Stomach (tissue), 9 donors: ENCODE measurements around the gene NEAT1. TPM values are rescaled to one million over a fixed set of nuclear protein-coding genes. Genes with fewer than 3 reads are reported as not detected.

Experiments
- DNase-seq, 2 donors: peaks; one replicate each; pipeline versions ENCODE4 v3.0.0 to v3.0.0-alpha.2; 2013 to 2019
- H3K27ac ChIP-seq, 5 donors: fragments of 200-600 bp in 4 of 5; sonication (generic) in 4 of 5; one replicate each; pipeline ENCODE4 v1.5.1; 2013 to 2019; ENCODE audit warnings: mild to moderate bottlenecking in 1 of 5, moderate library complexity in 1 of 5
- H3K27me3 ChIP-seq, 3 donors: fragments of 200-600 bp; sonication (generic); one replicate each; pipeline ENCODE4 v1.5.1; 2017 to 2019; ENCODE audit warnings: mixed run types in 1 of 3
- H3K36me3 ChIP-seq, 4 donors: fragments of 200-600 bp; sonication (generic); 1 replicate in 3 of 4; 2 replicates in 1 of 4; pipeline ENCODE4 v1.5.1; 2016 to 2019
- H3K4me1 ChIP-seq, 4 donors: fragments of 200-600 bp; sonication (generic); one replicate each; pipeline ENCODE4 v1.5.1; 2016 to 2019
- H3K4me3 ChIP-seq, 4 donors: fragments of 200-600 bp; sonication (generic) in 3 of 4; one replicate each; pipeline ENCODE4 v1.5.1; 2016 to 2019; ENCODE audit warnings: mild to moderate bottlenecking in 1 of 4
- H3K9me3 ChIP-seq, 4 donors: fragments of 200-600 bp; sonication (generic); one replicate each; pipeline ENCODE4 v1.5.1; 2016 to 2019
- EP300 ChIP-seq: sonication (generic); formaldehyde crosslinking; IDR thresholded peaks from one replicate; pipeline ENCODE4 v1.6.1; 2017; ENCODE audit warnings: antibody characterized with exemption
- POLR2A ChIP-seq, 4 donors: fragments of 450-650 bp; IDR thresholded peaks; one replicate each; pipeline ENCODE4 v1.6.1; 2016; ENCODE audit warnings: antibody characterized with exemption in 4 of 4, control low read depth in 2 of 4, mild to moderate bottlenecking in 1 of 4, moderate library complexity in 1 of 4
- POLR2AphosphoS5 ChIP-seq, 3 donors: sonication (generic); formaldehyde crosslinking; IDR thresholded peaks; one replicate each; pipeline ENCODE4 v1.6.1; 2016; ENCODE audit warnings: antibody characterized with exemption in 3 of 3
- WGBS, 5 donors: extraction: QIAGEN DNeasy Blood & Tissue Kit in 3 of 5; methylation state at CpG; one replicate each; pipeline versions ENCODE4 v1.1.5 to v1.1.7; 2013 to 2018; 5-methylcytosine and 5-hydroxymethylcytosine counted together
- intact Hi-C: fragments of 100-400 bp; cut with DNase I; formaldehyde crosslinking; loops from one replicate; pipeline ENCODE4 v1.15.1; 2023; ENCODE audit warnings: low total_unique reads
- polyA plus RNA-seq, 3 donors: library from polyadenylated mRNA; stranded (reverse); fragments of 200-250 nt; gene quantifications; one replicate each; pipeline ENCODE4 v1.2.3, GENCODE V29; 2013
- total RNA-seq, 5 donors: library from RNA; depleted of rRNA; stranded (reverse); fragments of >200 nt; gene quantifications; one replicate each; pipeline versions ENCODE4 v1.1.0 to v1.2.3, GENCODE V29; 2014 to 2016
- TF ChIP-seq, protein P1 (sequence below), 7 experiments: fragments of 450-650 bp in 4 of 7; fragments of 200-600 bp in 3 of 7; sonication (generic) in 3 of 7; IDR thresholded peaks; one replicate each; pipeline ENCODE4 v1.5.1; 2016 to 2019; ENCODE audit warnings: antibody characterized with exemption in 7 of 7, control low read depth in 2 of 7, mild to moderate bottlenecking in 1 of 7
- donor health status: healthy with polysubstance abuse.
- donor health status: Bipolar disorder and iron deficiency.
- donor health status: healthy.

Gene NEAT1
- total and polyA plus RNA-seq, 8 donors = 131 to 2,124 (median 707) TPM

DNA sequence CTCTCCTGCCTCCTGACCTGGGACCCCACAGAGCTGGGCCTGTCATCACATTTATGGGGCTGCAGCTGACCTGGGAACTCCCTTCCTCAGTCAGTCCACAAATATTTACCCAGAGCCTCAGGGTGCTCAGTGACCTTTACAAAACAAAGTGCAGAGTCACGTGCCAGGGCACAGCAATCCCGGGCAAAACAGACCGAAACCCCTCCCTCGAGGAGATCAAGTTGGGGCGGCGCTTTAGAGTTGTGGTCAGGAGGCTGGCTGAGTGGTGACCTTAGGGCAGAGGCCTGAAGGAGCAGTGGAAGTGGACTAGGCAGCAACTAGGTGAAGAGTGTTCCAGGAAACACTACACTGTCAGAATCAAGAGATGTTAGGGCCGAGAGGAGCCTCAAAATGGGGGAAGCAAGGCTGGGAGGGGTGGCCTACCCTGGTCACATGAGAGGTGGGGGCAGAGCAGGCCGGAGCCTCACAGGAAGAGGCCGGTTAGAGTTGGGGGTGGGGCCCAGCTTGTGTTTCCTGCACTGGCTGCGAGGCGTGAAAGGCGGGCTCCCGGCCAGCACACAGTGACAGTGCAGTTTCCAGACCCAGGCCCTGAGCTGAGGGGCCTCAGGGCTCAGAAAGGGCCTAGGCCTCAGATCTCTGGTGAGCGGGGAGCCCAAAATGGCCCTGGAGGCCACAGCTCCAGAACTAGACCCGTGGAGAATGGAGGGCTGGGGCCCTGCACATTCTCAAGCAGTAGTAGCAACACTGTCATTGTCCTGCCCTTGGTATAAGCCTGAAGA, 3.7 kb upstream of the NEAT1 start:
- WGBS, 5 donors = 0 to 1% (median 1%) methylated on average over 14 to 15 of the region's 15 CpGs
- Histone ChIP-seq H3K27me3 (no peaks in the 10 kb centered on the region), H3K36me3 (peaks cover under 1 to 11% (median 3%) of the 10 kb centered on the region in 4 donors), H3K4me1 (peaks cover 43 to 65% (median 58%) of the 10 kb centered on the region in 4 donors), H3K27ac (peak overlapping the region; percentile 98 to 100 (median 99)), H3K4me3 (peak overlapping the region; percentile 30 to 92 (median 86)), H3K9me3 (no peaks in the 10 kb centered on the region)
- intact Hi-C loops = no loop called here
- TF ChIP-seq EP300 = peak; percentile 41
- TF ChIP-seq POLR2AphosphoS5 (IDR thresholded peaks at IDR 0.05) = peak; percentile 88 to 95 (median 91)
- TF ChIP-seq, protein P1, sequence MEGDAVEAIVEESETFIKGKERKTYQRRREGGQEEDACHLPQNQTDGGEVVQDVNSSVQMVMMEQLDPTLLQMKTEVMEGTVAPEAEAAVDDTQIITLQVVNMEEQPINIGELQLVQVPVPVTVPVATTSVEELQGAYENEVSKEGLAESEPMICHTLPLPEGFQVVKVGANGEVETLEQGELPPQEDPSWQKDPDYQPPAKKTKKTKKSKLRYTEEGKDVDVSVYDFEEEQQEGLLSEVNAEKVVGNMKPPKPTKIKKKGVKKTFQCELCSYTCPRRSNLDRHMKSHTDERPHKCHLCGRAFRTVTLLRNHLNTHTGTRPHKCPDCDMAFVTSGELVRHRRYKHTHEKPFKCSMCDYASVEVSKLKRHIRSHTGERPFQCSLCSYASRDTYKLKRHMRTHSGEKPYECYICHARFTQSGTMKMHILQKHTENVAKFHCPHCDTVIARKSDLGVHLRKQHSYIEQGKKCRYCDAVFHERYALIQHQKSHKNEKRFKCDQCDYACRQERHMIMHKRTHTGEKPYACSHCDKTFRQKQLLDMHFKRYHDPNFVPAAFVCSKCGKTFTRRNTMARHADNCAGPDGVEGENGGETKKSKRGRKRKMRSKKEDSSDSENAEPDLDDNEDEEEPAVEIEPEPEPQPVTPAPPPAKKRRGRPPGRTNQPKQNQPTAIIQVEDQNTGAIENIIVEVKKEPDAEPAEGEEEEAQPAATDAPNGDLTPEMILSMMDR (IDR thresholded peaks at IDR 0.05) = no peak
- peak in 2 of 4 donors; percentile 58 to 65 for TF ChIP-seq POLR2A (IDR thresholded peaks at IDR 0.05)
- DNase-seq = peak; percentile 96 to 98

DNA sequence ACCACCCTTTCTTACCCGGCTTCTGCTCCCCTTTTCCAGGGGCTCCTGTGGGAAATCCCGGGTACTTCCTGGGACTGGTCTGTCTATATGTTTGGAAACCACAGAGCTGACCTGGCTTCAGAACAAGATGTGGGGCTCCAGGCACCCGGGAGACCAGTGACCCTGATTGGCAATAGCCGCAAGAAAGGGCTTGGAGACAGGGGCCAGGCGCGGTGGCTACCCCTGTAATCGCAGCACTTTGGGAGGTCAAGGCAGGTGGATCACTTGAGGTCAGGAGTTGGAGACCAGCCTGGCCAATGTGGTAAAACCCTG, 3.2 kb upstream of the NEAT1 start:
- no peak for DNase-seq
- WGBS, 5 donors = 7 to 24% (median 16%) methylated on average over 5 to 7 of the region's 7 CpGs
- Histone ChIP-seq H3K4me1 (peaks cover 43 to 65% (median 58%) of the 10 kb centered on the region in 4 donors), H3K27me3 (no peaks in the 10 kb centered on the region), H3K27ac (peak overlapping the region; percentile 98 to 100 (median 99)), H3K9me3 (no peaks in the 10 kb centered on the region), H3K4me3 (peak overlapping the region; percentile 30 to 92 (median 86)), H3K36me3 (peaks cover 0 to 15% (median 3%) of the 10 kb centered on the region in 4 donors)
- TF ChIP-seq POLR2AphosphoS5 (IDR thresholded peaks at IDR 0.05) (no peak), EP300 (no peak), POLR2A (IDR thresholded peaks at IDR 0.05) (no peak)
- TF ChIP-seq, protein P1 (IDR thresholded peaks at IDR 0.05) = no peak
- intact Hi-C loops = no loop called here

DNA sequence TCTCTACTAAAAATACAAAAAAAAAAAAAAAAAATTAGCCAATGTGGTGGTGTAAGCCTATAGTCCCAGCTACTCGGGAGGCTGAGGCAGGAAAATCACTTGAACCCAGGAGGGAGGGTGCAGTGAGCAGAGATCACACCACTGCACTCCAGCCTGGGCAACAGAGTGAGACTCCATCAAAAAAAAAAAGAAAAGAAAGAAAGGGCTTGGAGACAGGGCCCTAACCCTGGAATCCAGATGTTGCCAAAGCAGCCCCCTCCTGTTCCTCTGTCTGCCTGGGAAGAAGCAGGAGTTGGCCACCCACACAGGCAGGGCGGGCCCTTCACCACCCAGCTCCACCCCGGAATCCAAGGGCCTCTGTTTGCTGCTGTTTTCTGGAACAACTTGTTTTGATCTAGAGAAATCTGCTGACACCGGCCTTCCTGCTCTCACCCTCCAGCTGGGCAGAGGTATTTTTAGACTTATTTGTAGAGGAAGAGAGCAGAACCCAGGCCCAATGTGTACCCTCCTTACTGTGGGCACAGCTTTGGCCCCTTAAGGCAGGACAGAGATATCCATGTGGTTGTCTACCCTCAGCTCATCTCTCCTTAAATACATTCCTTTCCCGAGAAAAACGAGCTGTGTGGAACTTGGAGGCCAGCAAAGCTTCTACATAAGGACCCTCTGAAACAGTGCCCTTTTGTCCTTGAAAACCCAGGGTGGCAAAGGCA, 2.7 kb upstream of the NEAT1 start:
- no peaks in the 10 kb centered on the region for H3K9me3 ChIP-seq
- peak overlapping the region; percentile 98 to 100 (median 99) for H3K27ac ChIP-seq
- intact Hi-C loops = no loop called here
- peaks cover 0 to 20% (median 8%) of the 10 kb centered on the region in 4 donors for H3K36me3 ChIP-seq
- H3K4me1 ChIP-seq = peaks cover 43 to 65% (median 58%) of the 10 kb centered on the region in 4 donors
- H3K27me3 ChIP-seq = no peaks in the 10 kb centered on the region
- 0 to 2% (median 1%) methylated on average over 6 of the region's 6 CpGs for WGBS, 5 donors
- DNase-seq = peak; percentile 95 to 96
- peak; percentile 94 to 96 (median 94) for TF ChIP-seq POLR2AphosphoS5 (IDR thresholded peaks at IDR 0.05)
- TF ChIP-seq, protein P1 (IDR thresholded peaks at IDR 0.05) = no peak
- TF ChIP-seq POLR2A (IDR thresholded peaks at IDR 0.05) = peak in 2 of 4 donors; percentile 40 to 81
- peak; percentile 72 for TF ChIP-seq EP300
- H3K4me3 ChIP-seq = peak overlapping the region; percentile 30 to 92 (median 86)

DNA sequence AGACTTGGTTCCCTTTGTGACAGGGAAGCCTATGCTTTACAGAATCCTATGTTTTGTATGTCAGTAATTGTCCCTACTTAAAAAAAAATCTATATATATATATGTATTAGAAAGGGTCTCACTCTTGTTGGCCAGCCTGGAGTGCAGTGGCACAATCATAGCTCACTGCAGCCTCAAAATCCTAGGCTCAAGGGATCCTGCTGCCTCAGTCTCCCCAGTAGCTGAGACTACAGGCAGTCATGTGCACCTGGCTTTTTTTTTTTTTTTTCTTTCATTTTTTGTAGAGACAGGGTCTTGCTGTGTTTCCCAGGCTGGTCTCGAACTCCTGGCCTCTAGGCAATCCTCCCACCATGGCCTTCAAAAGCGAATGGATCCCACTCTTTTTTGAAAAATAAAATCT, 2.1 kb upstream of the NEAT1 start:
- peaks cover 41 to 64% (median 56%) of the 10 kb centered on the region in 4 donors for H3K4me1 ChIP-seq
- TF ChIP-seq EP300 (no peak), POLR2A (IDR thresholded peaks at IDR 0.05) (no peak), POLR2AphosphoS5 (IDR thresholded peaks at IDR 0.05) (no peak)
- TF ChIP-seq, protein P1 (IDR thresholded peaks at IDR 0.05) = no peak
- intact Hi-C loops = no loop called here
- peaks cover 5 to 26% (median 10%) of the 10 kb centered on the region in 4 donors for H3K36me3 ChIP-seq
- H3K4me3 ChIP-seq = peak overlapping the region; percentile 81 to 92 (median 86)
- WGBS, 5 donors = 62 to 79% (median 77%) methylated on average over 2 of the region's 2 CpGs
- no peaks in the 10 kb centered on the region for H3K27me3 ChIP-seq
- H3K27ac ChIP-seq = peak overlapping the region; percentile 98 to 100 (median 99)
- H3K9me3 ChIP-seq = no peaks in the 10 kb centered on the region
- DNase-seq = peak in 1 of 2 donors; percentile 21
